Measurements from ENCODE around the gene SPOCK1.

DNA sequence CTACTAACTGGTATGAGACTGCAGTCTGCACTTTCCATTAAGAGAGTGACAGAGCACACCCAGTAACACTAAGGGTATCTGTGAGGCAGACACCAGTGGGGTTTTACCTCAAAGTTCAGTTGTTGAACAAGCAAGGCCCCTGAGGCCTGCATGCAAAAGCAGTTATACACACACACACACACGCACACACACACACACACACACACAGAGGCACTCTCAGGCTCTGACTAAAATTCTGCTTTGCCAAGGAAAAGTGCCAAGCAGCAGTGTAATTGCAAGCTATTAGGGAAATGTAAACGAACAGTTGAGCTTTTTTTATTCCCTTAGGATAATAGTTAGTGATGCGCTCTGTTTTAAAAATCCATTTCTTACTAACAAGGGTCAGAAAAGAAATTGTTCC is 377.1 kb downstream of the SPOCK1 start:
- TF ChIP-seq, protein P1, sequence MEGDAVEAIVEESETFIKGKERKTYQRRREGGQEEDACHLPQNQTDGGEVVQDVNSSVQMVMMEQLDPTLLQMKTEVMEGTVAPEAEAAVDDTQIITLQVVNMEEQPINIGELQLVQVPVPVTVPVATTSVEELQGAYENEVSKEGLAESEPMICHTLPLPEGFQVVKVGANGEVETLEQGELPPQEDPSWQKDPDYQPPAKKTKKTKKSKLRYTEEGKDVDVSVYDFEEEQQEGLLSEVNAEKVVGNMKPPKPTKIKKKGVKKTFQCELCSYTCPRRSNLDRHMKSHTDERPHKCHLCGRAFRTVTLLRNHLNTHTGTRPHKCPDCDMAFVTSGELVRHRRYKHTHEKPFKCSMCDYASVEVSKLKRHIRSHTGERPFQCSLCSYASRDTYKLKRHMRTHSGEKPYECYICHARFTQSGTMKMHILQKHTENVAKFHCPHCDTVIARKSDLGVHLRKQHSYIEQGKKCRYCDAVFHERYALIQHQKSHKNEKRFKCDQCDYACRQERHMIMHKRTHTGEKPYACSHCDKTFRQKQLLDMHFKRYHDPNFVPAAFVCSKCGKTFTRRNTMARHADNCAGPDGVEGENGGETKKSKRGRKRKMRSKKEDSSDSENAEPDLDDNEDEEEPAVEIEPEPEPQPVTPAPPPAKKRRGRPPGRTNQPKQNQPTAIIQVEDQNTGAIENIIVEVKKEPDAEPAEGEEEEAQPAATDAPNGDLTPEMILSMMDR (conservative IDR thresholded peaks at IDR 0.05; ENCODE audit: low read depth, low read length), result no peak
- no peak for TF ChIP-seq RAD21 (IDR thresholded peaks at IDR 0.05; ENCODE audit: low read length)
- TF ChIP-seq RFX5 (IDR thresholded peaks at IDR 0.05; ENCODE audit: low read depth, low read length), result no peak
- TF ChIP-seq, protein P2, sequence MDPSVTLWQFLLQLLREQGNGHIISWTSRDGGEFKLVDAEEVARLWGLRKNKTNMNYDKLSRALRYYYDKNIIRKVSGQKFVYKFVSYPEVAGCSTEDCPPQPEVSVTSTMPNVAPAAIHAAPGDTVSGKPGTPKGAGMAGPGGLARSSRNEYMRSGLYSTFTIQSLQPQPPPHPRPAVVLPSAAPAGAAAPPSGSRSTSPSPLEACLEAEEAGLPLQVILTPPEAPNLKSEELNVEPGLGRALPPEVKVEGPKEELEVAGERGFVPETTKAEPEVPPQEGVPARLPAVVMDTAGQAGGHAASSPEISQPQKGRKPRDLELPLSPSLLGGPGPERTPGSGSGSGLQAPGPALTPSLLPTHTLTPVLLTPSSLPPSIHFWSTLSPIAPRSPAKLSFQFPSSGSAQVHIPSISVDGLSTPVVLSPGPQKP (IDR thresholded peaks at IDR 0.05; ENCODE audit: borderline replicate concordance, low read depth, low read length), result no peak
- no peak for TF ChIP-seq POLR2A (IDR thresholded peaks at IDR 0.05; ENCODE audit: low read depth, low read length)
- TF ChIP-seq, protein P3, sequence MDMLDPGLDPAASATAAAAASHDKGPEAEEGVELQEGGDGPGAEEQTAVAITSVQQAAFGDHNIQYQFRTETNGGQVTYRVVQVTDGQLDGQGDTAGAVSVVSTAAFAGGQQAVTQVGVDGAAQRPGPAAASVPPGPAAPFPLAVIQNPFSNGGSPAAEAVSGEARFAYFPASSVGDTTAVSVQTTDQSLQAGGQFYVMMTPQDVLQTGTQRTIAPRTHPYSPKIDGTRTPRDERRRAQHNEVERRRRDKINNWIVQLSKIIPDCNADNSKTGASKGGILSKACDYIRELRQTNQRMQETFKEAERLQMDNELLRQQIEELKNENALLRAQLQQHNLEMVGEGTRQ (IDR thresholded peaks at IDR 0.05; ENCODE audit: low read depth, low read length), result no peak
- TF ChIP-seq CHD1 (IDR thresholded peaks at IDR 0.05; ENCODE audit: low read depth, low read length), result no peak
- no peak for TF ChIP-seq SMC3 (IDR thresholded peaks at IDR 0.05; ENCODE audit: low read depth, low read length)
- no peak for TF ChIP-seq FOS (IDR thresholded peaks at IDR 0.05; ENCODE audit: low read depth, low read length)

Measured in IMR-90 (cell line).